Activated CD4-positive, alpha-beta T cell treated with anti-CD3 and anti-CD28 coated beads, Interleukin-2, amount 10 ng/mL, durations not matched to agents 7 days and 5 days (primary cell): Measurements from ENCODE around the gene LCN9. TPM values are rescaled to one million over a fixed set of nuclear protein-coding genes. Genes with fewer than 3 reads are reported as not detected.
"Not testable (repeated sequence)": the region's sequence is repeated elsewhere in the genome, so short reads cannot be mapped to it uniquely, and the experiment has no call there.

Source experiments
- CTCF ChIA-PET: fragments of 350-600 bp; sonication (Branson Sonifier 250); formaldehyde crosslinking; loops from one replicate; lab custom pipeline; 2021; ENCODE audit warnings: antibody characterized with exemption; lab: Charles Lee
- POLR2A ChIA-PET: fragments of 350-600 bp; sonication (Branson Sonifier 250); formaldehyde crosslinking; loops from one replicate; lab custom pipeline; 2021; ENCODE audit warnings: antibody characterized with exemption; lab: Charles Lee
- DNase-seq: peaks from one replicate; pipeline ENCODE4 v3.0.0-alpha.2; 2020
- H3K27ac Mint-ChIP-seq: one replicate; pipeline ENCODE4 v1.8.0; 2021; ENCODE audit warnings: mild to moderate bottlenecking, moderate library complexity, mixed read lengths
- H3K27me3 Mint-ChIP-seq: one replicate; pipeline ENCODE4 v1.8.0; 2021; ENCODE audit warnings: mixed read lengths
- H3K36me3 Mint-ChIP-seq: one replicate; pipeline ENCODE4 v1.8.0; 2021; ENCODE audit warnings: low read depth, mixed read lengths
- H3K4me1 Mint-ChIP-seq: one replicate; pipeline ENCODE4 v1.8.0; 2021; ENCODE audit warnings: mixed read lengths
- H3K4me3 Mint-ChIP-seq: one replicate; pipeline ENCODE4 v1.8.0; 2021; ENCODE audit warnings: mild to moderate bottlenecking, moderate library complexity, mixed read lengths
- H3K9me3 Mint-ChIP-seq: one replicate; pipeline ENCODE4 v1.8.0; 2021; ENCODE audit warnings: mixed read lengths
- total RNA-seq, 2 experiments: library from RNA; stranded (reverse); gene quantifications; one replicate each; pipeline ENCODE4 v1.2.3, GENCODE V29; 2021

The LCN9 gene
- total RNA-seq, 2 experiments from 2014 or later, result not detected

DNA sequence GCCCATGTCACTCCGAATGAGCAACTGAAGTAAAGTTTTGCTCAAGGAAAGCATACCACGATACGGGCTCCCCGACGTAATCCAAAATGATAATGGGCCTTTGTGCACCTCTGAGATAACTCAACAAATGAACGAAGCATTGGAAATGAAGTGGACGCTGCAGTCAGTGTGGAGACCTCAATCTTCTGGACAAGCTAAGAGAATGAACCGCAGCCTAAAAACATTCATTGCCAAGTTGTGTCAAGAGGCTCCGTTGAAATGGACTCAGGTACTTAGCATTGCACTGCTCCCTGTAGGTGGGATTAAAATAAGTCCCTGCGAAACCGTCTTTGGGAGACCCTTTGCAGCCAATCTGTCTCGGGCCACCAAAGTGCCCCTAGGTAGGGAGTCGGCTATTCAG is 3.9 kb upstream of the LCN9 start:
- no peak for DNase-seq
- no peaks in the 10 kb centered on the region for H3K4me1 Mint-ChIP-seq
- no peaks in the 10 kb centered on the region for H3K9me3 Mint-ChIP-seq

DNA sequence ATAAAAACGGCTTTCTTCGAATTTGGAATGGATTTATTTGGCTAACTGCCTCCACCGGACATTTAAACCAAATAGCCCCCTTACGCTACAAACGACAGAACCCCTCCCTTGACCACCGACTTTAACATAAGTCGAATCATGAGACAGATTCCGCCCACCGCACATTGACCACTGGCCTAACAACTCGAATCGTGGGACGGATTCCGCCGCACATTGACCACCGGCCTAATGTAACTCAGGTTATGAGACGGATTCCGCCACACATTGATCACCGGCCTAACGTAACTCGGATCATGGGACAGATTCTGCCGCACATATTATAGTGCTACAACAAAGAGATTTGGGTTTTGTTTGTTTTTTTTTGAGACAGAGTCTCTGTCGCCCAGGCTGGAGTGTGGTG is 2.7 kb upstream of the LCN9 start:
- ChIA-PET CTCF (no interaction called here), POLR2A (no interaction called here)
- H3K27ac Mint-ChIP-seq, result no peak overlapping the region
- no peaks in the 10 kb centered on the region for H3K36me3 Mint-ChIP-seq
- no peaks in the 10 kb centered on the region for H3K27me3 Mint-ChIP-seq
- no peak overlapping the region for H3K4me3 Mint-ChIP-seq
- no peak for DNase-seq
- H3K9me3 Mint-ChIP-seq, result no peaks in the 10 kb centered on the region
- H3K4me1 Mint-ChIP-seq, result no peaks in the 10 kb centered on the region

More for the DNA sequence above, 3.9 kb upstream of the LCN9 start:
- no peaks in the 10 kb centered on the region for H3K36me3 Mint-ChIP-seq
- H3K27me3 Mint-ChIP-seq, result no peaks in the 10 kb centered on the region
- no peak overlapping the region for H3K27ac Mint-ChIP-seq
- CTCF ChIA-PET, result no interaction called here
- POLR2A ChIA-PET, result no interaction called here
- no peak overlapping the region for H3K4me3 Mint-ChIP-seq

DNA sequence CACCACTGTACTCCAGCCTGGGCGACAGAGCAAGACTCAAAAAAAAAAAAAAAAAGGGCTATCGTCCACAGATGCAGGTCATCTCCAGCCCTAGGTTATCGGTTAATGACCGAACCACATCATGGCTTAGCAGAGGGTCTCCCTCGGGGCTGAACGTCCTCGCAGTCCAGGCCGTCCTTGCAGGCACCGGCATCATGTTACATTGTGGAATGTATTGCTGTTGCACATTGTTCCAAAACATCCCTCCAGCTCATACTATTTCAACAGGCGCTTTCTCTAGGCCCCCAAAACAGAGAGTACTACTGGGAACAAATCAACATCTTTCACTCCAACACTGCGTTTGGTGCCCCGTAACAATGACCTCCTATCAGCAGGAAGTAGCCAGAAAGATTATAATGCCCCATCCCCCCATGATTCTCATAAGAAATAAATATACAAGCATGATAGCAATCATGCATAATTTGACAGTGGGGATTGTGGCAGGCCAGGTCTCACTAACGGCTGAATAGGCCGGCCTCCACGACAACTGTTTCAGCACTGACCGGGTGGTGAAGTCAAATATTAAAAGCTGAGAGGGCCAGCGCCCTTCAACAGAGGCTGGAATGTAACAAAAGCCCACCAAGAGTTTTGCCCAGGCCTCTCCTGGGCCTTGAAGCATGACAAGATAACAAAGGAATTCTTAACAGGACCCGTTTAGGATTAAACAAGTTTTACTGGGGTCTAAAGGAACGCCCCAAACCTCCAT is 1.1 kb upstream of the LCN9 start:
- no peak overlapping the region for H3K4me3 Mint-ChIP-seq
- no peaks in the 10 kb centered on the region for H3K4me1 Mint-ChIP-seq
- ChIA-PET POLR2A (interaction anchor here (0.7 kb wide), 1 partner anchor 81 kb away, joined by 3 read pairs; no protein-coding TSS in a partner anchor), CTCF (no interaction called here)
- H3K9me3 Mint-ChIP-seq, result no peaks in the 10 kb centered on the region
- DNase-seq, result no peak
- H3K27me3 Mint-ChIP-seq, result no peaks in the 10 kb centered on the region
- no peak overlapping the region for H3K27ac Mint-ChIP-seq
- no peaks in the 10 kb centered on the region for H3K36me3 Mint-ChIP-seq

DNA sequence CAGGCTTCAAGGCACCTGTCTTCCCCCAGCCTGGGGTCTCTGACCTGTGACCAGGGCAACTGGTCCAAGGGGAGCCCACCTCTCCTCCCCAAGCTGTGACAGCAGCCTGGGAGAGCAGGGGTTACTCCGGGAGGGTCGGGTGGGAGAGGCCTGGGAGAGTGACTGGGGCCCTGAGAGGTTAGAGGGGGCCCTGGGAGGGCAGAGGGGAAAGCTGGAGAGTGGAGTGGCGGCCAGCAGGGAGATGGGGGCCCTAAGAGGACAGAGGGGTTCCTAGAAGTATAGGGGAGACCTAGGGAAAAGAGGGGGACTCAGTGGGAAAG is 302 bp downstream of the LCN9 start:
- POLR2A ChIA-PET, result no interaction called here
- no peaks in the 10 kb centered on the region for H3K27me3 Mint-ChIP-seq
- H3K36me3 Mint-ChIP-seq, result no peaks in the 10 kb centered on the region
- DNase-seq, result no peak
- no peaks in the 10 kb centered on the region for H3K9me3 Mint-ChIP-seq
- CTCF ChIA-PET, result no interaction called here
- no peak overlapping the region for H3K27ac Mint-ChIP-seq
- H3K4me3 Mint-ChIP-seq, result no peak overlapping the region
- no peaks in the 10 kb centered on the region for H3K4me1 Mint-ChIP-seq

DNA sequence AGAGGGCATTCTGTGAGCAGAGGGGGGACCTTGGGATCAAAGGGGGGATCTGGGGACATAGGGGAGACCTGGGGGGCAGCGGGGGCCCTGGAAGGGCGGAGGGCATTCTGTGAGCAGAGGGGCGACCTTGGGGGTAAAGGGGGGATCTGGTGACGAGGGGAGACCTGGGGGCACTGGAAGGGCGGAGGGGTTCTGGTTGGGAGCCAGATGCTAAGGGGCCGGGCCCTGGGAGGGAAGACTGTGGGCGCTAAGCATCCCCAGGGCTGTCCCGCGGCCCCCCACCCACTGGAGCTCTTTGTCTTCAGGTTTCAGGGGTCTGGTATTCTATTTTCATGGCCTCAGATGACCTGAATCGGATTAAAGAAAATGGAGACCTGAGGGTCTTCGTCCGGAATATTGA is 748 bp downstream of the LCN9 start:
- no peaks in the 10 kb centered on the region for H3K4me1 Mint-ChIP-seq
- H3K36me3 Mint-ChIP-seq, result no peaks in the 10 kb centered on the region
- no peaks in the 10 kb centered on the region for H3K9me3 Mint-ChIP-seq
- no peaks in the 10 kb centered on the region for H3K27me3 Mint-ChIP-seq
- POLR2A ChIA-PET, result no interaction called here
- no peak overlapping the region for H3K4me3 Mint-ChIP-seq
- no peak for DNase-seq
- CTCF ChIA-PET, result no interaction called here
- H3K27ac Mint-ChIP-seq, result peak overlapping the region; percentile 46

DNA sequence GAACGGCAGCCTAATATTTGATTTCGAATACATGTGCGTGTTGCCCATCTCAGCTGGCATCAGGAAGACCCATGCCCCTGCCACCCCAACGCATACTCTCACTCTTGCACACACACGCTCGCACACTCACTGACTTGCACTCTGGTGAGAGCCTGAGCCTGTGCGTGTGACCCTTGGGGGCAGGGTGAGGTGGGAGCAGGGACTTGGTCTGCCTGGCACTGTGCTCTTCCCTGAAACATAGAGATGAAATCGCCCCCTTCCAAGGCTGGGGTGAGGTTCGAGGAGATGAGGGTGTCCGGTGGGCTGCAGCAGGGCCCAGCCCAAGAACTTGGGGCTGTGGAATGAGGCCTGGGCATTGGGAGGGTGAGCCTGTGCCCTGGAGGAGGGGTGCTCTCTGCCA is 1.2 kb downstream of the LCN9 start:
- Mint-ChIP-seq H3K27ac (no peak overlapping the region), H3K36me3 (no peaks in the 10 kb centered on the region), H3K4me3 (no peak overlapping the region), H3K27me3 (no peaks in the 10 kb centered on the region), H3K4me1 (no peaks in the 10 kb centered on the region), H3K9me3 (no peaks in the 10 kb centered on the region)
- DNase-seq, result no peak
- ChIA-PET POLR2A (no interaction called here), CTCF (no interaction called here)

DNA sequence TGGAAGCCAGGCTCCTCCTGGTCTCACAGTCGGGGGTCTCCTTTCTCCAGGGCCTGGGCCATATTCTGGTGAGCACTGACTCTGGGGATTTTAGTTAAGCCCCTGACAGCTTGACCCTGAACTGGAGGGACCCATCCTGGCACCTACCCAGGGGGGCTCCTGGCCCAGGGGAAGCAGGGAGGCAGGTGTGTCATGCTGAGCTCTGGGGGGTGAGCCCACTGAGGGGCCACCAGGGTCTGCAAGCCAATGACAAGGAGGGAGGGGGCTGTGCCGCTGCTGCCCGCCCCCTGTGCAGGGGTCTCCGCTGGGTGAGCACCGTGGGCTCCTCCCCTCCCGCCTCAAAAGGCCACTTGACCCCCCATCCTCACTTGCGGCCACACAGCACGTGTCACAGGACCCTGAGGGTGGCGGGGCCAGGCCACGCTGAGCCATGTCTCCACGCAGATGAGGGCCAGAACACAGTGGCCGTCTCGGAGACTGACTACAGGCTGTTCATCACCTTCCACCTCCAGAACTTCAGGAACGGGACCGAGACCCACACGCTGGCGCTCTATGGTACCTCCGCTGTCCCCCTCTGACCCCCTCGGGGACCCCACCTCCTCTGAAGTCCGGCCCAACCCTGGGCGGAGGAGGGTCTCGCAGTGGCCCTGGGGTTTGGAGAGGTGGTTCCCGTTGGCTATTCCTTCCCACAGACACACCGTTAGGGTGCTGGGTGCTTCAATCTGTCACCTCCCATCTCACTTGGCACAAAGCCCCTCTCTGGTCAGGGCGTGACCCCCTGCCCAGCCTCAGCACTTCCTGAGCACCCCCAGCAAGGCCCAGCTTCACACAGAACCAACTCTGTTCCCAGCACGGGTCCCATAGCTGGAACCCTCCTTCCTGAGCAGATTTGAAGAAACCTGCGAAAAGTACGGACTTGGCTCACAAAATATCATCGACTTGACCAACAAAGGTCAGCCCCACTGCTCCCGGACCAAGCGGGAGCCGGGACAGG is 2.0 kb downstream of the LCN9 start:
- POLR2A ChIA-PET, result no interaction called here
- no peak overlapping the region for H3K27ac Mint-ChIP-seq
- no peaks in the 10 kb centered on the region for H3K4me1 Mint-ChIP-seq
- no peaks in the 10 kb centered on the region for H3K27me3 Mint-ChIP-seq
- no peaks in the 10 kb centered on the region for H3K9me3 Mint-ChIP-seq
- H3K4me3 Mint-ChIP-seq, result no peak overlapping the region
- no peaks in the 10 kb centered on the region for H3K36me3 Mint-ChIP-seq
- no peak for DNase-seq
- CTCF ChIA-PET, result no interaction called here

DNA sequence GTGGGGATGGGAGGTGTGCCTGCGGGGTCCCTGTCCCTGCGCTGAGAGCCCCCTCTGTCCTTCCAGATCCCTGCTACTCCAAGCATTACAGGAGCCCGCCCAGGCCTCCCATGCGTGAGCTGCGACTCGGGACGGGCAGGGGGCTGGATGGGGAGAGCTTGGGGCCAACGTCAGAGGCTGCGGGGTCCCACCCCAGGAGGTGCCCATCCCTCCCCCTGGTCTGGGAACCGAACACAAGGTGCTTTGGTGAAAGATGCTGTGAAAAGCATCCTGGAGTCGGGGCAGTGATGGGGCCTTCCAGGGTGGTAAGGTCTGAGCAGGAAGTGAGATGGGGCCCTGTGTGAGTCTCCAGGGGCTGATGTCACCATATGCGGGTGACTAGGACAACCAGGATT is 2.7 kb downstream of the LCN9 start:
- Mint-ChIP-seq H3K36me3 (no peaks in the 10 kb centered on the region), H3K27ac (no peak overlapping the region), H3K9me3 (no peaks in the 10 kb centered on the region), H3K4me1 (no peaks in the 10 kb centered on the region), H3K4me3 (no peak overlapping the region), H3K27me3 (no peaks in the 10 kb centered on the region)
- DNase-seq, result no peak
- CTCF ChIA-PET, result no interaction called here
- POLR2A ChIA-PET, result no interaction called here

DNA sequence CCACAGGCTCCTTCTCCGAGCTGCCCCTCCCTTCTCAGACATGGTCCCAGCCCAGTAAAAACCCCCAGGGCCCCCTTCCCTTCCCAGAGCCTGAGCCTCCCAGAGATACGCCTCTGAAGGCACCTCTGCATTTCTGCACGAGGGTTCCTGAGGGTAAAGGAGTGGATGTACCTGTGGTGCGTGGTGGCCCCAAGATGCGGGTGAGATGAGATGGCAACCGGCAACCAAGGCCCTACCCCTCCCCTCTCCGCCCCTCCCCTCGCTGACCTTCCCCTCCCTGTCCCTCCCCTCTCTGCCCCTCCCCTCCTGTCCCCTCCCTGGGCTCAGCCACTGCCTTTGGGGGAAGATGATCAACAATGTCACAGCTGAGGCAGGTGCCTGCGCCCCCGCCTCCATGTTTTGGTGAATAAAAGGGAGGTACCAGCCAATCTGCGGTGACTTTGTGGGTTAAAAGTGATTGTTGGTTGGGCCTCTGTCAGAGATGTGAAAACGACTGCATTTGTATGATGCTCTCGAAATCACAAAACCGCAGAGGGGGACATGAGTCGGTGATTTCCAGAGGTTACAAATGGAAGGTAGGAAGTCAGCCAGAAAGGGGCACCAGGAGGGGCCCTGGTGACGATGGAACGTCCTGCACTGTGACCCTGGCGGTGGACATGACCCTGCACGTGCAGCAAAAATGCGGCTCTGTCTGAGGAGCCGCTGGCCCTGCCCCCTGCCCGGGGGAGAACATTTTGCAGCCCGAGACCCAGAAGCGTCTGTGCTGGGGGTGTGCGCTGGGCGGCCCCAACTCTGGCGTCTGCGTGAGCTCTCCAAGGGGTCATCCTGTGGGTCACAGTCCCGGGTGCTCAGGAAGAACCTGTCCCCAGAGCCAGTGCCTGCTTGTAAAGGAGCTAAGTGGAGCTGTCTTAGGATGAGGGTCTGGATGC is 3.7 kb downstream of the LCN9 start:
- no peaks in the 10 kb centered on the region for H3K36me3 Mint-ChIP-seq
- ChIA-PET CTCF (no interaction called here), POLR2A (no interaction called here)
- no peaks in the 10 kb centered on the region for H3K4me1 Mint-ChIP-seq
- no peaks in the 10 kb centered on the region for H3K9me3 Mint-ChIP-seq
- H3K27ac Mint-ChIP-seq, result no peak overlapping the region
- no peak for DNase-seq
- no peaks in the 10 kb centered on the region for H3K27me3 Mint-ChIP-seq
- H3K4me3 Mint-ChIP-seq, result no peak overlapping the region

DNA sequence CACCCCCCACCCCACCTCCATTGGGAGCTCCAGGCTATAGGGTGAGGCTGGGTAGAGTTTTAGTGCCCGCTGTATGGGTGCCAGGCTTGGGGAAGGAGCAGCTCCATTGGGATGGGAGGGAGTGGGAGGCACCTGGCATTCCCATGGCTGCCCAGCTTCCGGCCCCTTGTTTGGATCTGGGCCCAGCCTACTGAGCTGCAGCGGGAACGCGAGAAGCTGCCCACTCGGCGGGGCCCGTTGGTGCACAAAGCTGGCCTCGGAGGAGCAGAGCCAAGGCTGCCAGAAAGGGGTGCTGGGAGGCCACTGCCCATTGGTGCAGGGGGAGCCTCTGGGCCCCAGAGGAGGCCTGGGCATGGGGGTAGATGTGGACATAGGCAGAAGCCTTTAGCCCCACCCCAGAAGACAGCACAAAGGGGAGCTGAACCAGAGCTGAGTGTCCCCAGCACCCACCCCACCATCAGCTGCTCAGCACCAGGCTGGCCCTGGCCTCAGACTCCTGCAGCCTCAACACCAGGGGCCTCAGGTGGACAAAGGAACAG is 4.4 kb downstream of the LCN9 start:
- Mint-ChIP-seq H3K9me3 (no peaks in the 10 kb centered on the region), H3K27ac (no peak overlapping the region), H3K27me3 (no peaks in the 10 kb centered on the region), H3K36me3 (no peaks in the 10 kb centered on the region), H3K4me1 (no peaks in the 10 kb centered on the region), H3K4me3 (no peak overlapping the region)
- DNase-seq, result no peak
- POLR2A ChIA-PET, result no interaction called here
- CTCF ChIA-PET, result no interaction called here

DNA sequence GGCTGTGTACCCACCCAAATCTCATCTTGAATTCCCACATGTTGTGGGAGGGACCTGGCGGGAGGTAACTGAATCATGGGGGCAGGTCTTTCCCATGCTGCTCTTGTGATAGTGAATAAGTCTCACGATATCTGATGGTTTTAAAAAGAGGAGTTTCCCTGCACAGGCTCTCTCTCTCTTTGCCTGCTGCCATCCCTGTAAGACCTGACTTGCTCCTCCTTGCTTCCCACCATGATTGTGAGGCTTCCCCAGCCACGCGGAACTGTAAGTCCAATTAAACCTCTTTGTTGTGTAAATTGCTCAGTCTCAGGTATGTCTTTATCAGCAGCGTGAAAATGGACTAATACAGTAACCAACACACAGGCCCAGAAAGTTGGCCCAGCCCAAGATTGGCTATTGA is 5.9 kb downstream of the LCN9 start:
- H3K4me1 Mint-ChIP-seq, H3K9me3 Mint-ChIP-seq, H3K27ac Mint-ChIP-seq, H3K36me3 Mint-ChIP-seq, DNase-seq, H3K4me3 Mint-ChIP-seq, POLR2A ChIA-PET, H3K27me3 Mint-ChIP-seq, CTCF ChIA-PET: not testable (repeated sequence)

DNA sequence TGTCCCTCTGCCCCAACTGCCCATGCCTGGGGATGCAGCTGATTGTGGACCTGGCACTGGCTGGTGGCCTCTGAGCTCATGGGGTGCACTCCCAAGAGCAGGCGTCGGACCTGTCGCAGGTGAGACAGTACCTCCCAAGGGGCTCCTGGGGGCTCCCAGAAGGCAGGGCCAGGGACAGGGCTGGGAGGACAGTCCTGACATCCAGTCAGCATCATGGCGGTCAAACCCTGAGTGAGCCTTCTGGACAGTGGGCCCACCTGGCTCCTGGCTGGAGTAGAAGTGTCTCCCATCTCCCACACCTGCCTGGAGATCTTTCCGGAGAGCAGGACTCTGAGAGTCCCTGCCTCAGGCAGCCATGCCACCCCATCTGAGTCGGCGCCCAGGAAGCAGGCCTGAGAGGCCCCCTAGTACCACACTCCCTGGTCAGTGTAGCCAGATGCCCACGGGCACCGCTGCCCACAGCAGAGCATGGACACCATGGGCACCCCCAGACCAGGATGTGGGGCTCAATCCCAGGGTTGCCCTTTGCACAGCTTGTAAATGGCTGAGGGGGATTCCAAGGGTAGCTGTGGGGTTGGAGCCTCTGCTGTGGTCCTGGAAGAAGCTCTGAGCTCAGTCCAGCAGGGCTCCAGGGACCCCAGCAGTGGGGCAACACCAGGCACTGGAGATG is 6.6 kb downstream of the LCN9 start:
- Mint-ChIP-seq H3K27ac (no peak overlapping the region), H3K27me3 (no peaks in the 10 kb centered on the region), H3K4me1 (no peaks in the 10 kb centered on the region), H3K4me3 (no peak overlapping the region), H3K9me3 (no peaks in the 10 kb centered on the region), H3K36me3 (no peaks in the 10 kb centered on the region)
- POLR2A ChIA-PET, result no interaction called here
- CTCF ChIA-PET, result no interaction called here
- no peak for DNase-seq
